KMS-11 (cell line): ENCODE results near the gene SLCO3A1.

Experiments
- H2AFZ ChIP-seq: fragments of 200-600 bp; sonication (generic); 2 replicates; pipeline ENCODE4 v1.6.1; 2016; ENCODE audit warnings: antibody characterized with exemption, mixed run types, low read depth
- H3K27ac ChIP-seq: fragments of 200-600 bp; sonication (generic); 2 replicates; pipeline ENCODE4 v1.6.1; 2016; ENCODE audit warnings: mild to moderate bottlenecking, mixed run types
- H3K27me3 ChIP-seq: fragments of 200-600 bp; sonication (generic); 2 replicates; pipeline ENCODE4 v1.6.1; 2017; ENCODE audit warnings: mild to moderate bottlenecking, low read depth, mixed run types, moderate library complexity; ENCODE audit not compliant: insufficient read depth
- H3K36me3 ChIP-seq: fragments of 200-600 bp; sonication (generic); 2 replicates; pipeline ENCODE4 v1.6.1; 2017; ENCODE audit warnings: mild to moderate bottlenecking, mixed run types; ENCODE audit not compliant: insufficient read depth
- H3K4me1 ChIP-seq: fragments of 200-600 bp; sonication (generic); 2 replicates; pipeline ENCODE4 v1.6.1; 2016; ENCODE audit warnings: mild to moderate bottlenecking, low read depth, mixed run types; ENCODE audit not compliant: poor library complexity, severe bottlenecking
- H3K4me2 ChIP-seq: fragments of 200-600 bp; sonication (generic); 2 replicates; pipeline ENCODE4 v1.7.0; 2016; ENCODE audit warnings: mild to moderate bottlenecking, mixed run types
- H3K4me3 ChIP-seq: fragments of 200-600 bp; sonication (generic); IDR thresholded peaks from 2 replicates; pipeline ENCODE4 v1.6.1; 2017; ENCODE audit warnings: low read depth, low read length, mixed read lengths; ENCODE audit not compliant: insufficient read depth
- H3K79me2 ChIP-seq: fragments of 200-600 bp; sonication (generic); 2 replicates; pipeline ENCODE4 v1.6.1; 2016; ENCODE audit warnings: low read depth, mixed run types; ENCODE audit not compliant: insufficient read depth
- H3K9ac ChIP-seq: fragments of 200-600 bp; sonication (generic); 2 replicates; pipeline ENCODE4 v1.6.1; 2016; ENCODE audit warnings: mild to moderate bottlenecking, mixed run types
- H4K20me1 ChIP-seq: fragments of 200-600 bp; sonication (generic); 2 replicates; pipeline ENCODE4 v1.6.1; 2016; ENCODE audit warnings: mild to moderate bottlenecking, mixed run types; ENCODE audit not compliant: insufficient read depth
- CTCF ChIP-seq: fragments of 200-600 bp; sonication (generic); conservative IDR thresholded peaks from 2 replicates; pipeline ENCODE4 v1.6.1; 2017; ENCODE audit warnings: low read depth, mild to moderate bottlenecking, antibody characterized with exemption, low read length, moderate library complexity, mixed read lengths

SLCO3A1 gene

DNA sequence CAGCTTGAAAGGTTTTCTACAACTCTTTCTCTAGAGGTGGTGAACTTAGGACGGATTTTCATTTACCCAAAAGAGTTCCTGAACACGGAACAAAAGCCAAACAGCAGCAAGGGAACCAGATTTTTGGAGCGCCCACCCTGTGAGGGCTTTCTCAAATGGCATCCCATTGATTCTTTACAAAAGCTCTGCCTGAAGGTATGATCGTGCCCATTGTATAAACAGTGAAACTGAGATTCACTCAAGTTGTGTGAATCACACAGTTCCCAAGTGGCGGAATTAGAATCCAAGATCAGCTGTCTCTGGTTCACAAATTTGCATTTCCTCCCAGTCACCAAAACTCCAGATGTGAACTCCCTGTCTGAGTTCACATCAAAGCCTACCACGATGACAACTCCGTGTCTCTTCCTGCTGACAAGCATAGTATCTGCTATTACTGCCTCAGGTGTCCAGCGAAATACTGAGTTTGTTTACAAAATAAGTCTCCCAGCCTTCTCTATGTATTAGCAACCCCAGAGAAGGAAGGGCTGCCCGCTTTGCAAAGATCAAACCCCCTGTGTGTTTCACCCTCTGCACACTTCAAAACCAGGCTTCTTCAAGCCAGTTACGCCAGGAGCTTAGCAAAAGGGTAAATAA, 304.3 kb downstream of the SLCO3A1 start:
- Histone ChIP-seq H3K36me3 (no peaks in the 10 kb centered on the region), H3K4me3 (no peak overlapping the region), H3K79me2 (no peaks in the 10 kb centered on the region), H3K27ac (no peak overlapping the region), H4K20me1 (no peaks in the 10 kb centered on the region), H3K9ac (no peak overlapping the region), H3K4me1 (no peaks in the 10 kb centered on the region), H3K4me2 (no peak overlapping the region), H3K27me3 (no peaks in the 10 kb centered on the region), H2AFZ (no peak overlapping the region)
- TF ChIP-seq CTCF, result no peak

DNA sequence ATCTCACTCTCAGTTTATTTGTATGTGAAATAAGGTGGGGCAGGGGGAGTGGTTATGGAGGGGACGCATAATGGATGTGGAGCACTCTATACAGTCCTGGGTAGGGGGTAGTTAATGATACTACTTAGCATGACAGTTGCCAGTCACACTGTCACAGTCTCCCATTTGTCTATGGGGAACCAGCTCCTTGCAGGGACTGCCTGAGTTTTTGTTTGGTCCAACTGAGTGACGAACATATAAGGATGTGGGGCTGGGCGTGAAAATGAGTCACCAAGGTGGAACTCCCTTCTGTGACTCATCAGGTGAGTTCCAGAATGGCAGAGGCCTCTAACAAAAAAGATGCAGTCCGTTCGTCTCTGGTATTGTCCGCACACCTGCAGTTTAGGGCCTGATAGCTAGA, 304.9 kb downstream of the SLCO3A1 start:
- no peaks in the 10 kb centered on the region for H3K4me1 ChIP-seq
- no peak for TF ChIP-seq CTCF
- H3K4me2 ChIP-seq, result no peak overlapping the region
- no peak overlapping the region for H3K9ac ChIP-seq
- no peak overlapping the region for H3K27ac ChIP-seq
- no peaks in the 10 kb centered on the region for H3K36me3 ChIP-seq
- H2AFZ ChIP-seq, result no peak overlapping the region
- no peaks in the 10 kb centered on the region for H3K79me2 ChIP-seq
- no peaks in the 10 kb centered on the region for H4K20me1 ChIP-seq
- H3K27me3 ChIP-seq, result no peaks in the 10 kb centered on the region
- no peak overlapping the region for H3K4me3 ChIP-seq

DNA sequence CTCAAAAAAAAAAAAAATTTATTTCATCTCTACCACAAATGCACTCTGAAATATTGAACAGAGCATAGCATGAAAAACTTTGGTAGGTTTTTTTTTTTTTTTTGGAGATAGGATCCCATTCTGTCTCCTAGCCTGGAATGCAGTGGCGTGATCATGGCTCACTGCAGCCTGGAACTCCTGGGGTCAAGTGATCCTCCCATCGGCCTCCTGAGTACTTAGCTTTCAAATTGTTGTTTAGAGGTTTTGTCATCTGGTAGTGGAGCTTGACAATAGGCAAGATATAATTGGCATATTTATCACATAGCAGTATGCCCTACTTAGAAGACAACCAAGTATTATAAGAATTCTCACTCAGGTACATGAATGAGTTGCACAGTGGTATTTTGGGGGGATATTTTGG, 306.0 kb downstream of the SLCO3A1 start:
- Histone ChIP-seq H3K27me3 (no peaks in the 10 kb centered on the region), H3K4me2 (no peak overlapping the region), H3K36me3 (no peaks in the 10 kb centered on the region), H3K4me1 (no peaks in the 10 kb centered on the region), H3K9ac (no peak overlapping the region), H2AFZ (no peak overlapping the region), H3K79me2 (no peaks in the 10 kb centered on the region), H3K4me3 (no peak overlapping the region), H3K27ac (no peak overlapping the region), H4K20me1 (no peaks in the 10 kb centered on the region)
- TF ChIP-seq CTCF, result no peak

DNA sequence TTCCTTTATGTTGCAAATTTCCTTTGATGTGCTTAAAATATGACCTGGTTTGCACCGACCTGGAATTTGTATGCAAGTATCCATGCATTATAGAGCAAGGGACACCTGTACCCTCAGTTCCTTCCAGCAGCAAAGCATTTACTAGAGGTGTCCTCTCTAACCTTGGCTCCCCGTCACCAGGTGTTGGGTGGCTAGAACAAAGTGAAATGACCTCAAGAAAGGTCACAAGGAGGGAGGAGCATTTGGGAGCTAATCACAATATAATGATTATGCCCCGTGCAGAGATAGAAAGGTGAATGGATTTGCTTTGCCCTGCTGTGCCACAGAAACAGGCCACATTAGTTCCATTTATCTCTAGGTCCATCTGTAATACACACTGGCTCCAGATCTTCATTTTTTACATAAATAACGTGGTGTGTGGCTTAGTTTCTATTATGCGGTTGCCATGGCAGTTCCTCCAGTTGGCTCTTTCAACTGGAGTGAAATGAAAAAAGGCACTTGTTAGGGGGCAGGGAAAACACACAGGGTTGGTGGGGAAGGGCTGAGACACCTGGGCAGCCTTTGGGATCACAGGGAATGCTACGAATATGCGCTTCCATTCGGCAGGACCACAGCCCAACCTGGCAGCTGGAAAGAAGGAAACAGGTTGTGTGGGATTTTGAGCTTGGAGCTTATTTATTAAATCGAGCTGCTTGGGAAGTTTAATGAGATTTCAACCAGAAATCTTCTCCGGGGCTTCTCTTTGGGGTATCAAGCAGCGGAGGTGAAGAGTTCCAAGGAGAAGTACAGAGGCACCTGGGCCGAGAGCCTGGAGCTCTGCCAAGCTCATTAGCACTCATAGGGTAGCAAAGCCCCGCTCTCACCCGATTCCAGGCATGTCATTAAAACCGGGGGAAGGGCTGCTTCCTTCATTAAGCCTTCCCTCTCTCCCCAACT, 306.7 kb downstream of the SLCO3A1 start:
- H3K27me3 ChIP-seq, result no peaks in the 10 kb centered on the region
- H3K9ac ChIP-seq, result no peak overlapping the region
- H3K4me3 ChIP-seq, result no peak overlapping the region
- no peaks in the 10 kb centered on the region for H3K79me2 ChIP-seq
- no peak overlapping the region for H3K4me2 ChIP-seq
- no peaks in the 10 kb centered on the region for H3K36me3 ChIP-seq
- no peak for TF ChIP-seq CTCF
- no peak overlapping the region for H2AFZ ChIP-seq
- H3K27ac ChIP-seq, result no peak overlapping the region
- no peaks in the 10 kb centered on the region for H3K4me1 ChIP-seq
- no peaks in the 10 kb centered on the region for H4K20me1 ChIP-seq
